B cell (primary cell): ENCODE results near the gene TP53I3.

Experiments
- EZH2 ChIP-seq: IDR thresholded peaks from 2 replicates; pipeline ENCODE4 v1.6.1; 2012; ENCODE audit warnings: borderline replicate concordance, low read depth, mild to moderate bottlenecking, moderate library complexity, low read length; ENCODE audit not compliant: insufficient read depth, poor library complexity, severe bottlenecking
- TF ChIP-seq, protein P1 (sequence below): fragments of 200-600 bp; IDR thresholded peaks from one replicate; pipeline ENCODE4 v1.8.0; 2022; ENCODE audit warnings: antibody characterized with exemption, mild to moderate bottlenecking

DNA sequence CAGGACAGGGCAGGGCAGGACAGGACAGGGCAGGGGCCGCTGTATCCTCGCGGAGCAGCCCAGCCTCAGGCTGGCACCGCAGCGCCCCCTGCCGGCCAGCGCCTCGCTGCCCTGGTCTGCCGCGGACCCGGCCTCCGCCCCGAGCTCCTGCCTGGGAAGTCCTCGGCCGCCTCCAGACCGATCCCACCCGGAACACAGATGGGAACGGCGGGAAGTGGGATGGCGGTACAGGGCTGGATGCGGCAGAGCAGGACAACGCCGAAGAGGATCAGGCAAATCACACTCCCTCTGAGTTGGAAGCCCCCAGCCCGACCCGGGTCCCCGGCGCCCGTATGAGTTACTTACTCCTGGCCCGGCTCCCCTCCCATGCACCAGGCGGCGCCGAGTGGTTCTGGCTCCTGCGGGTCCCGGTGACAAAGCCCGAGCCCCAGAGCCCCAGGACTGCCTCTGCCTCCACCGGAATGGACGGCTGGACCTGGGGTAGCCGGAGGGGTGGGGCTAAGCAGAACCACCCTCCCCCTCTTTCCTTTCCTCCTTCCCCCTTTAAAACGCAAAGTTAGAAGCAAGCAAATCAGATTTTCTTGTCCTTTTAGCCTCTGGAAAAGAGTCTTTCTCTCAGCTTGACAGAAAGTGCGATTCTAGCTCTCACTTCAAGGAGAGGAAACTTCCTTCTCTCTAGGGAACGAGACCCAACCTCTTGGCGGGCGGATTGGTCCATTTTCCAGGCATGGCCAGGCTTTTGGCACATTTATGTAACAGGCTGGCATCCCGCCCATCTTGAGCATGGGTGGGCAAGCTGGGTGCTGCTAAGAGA lies at the start of gene TP53I3:
- TF ChIP-seq, protein P1, sequence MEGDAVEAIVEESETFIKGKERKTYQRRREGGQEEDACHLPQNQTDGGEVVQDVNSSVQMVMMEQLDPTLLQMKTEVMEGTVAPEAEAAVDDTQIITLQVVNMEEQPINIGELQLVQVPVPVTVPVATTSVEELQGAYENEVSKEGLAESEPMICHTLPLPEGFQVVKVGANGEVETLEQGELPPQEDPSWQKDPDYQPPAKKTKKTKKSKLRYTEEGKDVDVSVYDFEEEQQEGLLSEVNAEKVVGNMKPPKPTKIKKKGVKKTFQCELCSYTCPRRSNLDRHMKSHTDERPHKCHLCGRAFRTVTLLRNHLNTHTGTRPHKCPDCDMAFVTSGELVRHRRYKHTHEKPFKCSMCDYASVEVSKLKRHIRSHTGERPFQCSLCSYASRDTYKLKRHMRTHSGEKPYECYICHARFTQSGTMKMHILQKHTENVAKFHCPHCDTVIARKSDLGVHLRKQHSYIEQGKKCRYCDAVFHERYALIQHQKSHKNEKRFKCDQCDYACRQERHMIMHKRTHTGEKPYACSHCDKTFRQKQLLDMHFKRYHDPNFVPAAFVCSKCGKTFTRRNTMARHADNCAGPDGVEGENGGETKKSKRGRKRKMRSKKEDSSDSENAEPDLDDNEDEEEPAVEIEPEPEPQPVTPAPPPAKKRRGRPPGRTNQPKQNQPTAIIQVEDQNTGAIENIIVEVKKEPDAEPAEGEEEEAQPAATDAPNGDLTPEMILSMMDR: peak; percentile 98
- TF ChIP-seq EZH2: no peak
